ENCODE results near the gene NPTXR.

DNA sequence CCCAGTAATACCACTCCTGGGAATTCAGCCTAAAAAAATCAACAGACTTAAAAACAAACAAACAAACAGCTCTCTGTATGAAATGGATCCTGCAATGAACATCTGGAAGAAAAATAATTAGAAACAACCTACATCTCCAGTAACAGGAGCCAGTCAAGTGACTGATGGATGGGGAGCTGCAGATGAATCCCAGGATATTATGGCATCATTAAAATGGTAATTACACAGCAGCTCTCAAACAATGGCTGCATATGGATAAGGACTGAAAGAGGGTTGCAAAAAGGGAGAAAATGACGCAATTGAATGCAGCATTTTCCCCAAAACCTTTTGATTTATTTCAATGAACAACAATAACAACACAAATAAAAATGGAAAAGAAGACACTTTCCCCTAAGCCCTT lies 4.1 kb downstream of the NPTXR start:
- TF ChIP-seq, protein P1, sequence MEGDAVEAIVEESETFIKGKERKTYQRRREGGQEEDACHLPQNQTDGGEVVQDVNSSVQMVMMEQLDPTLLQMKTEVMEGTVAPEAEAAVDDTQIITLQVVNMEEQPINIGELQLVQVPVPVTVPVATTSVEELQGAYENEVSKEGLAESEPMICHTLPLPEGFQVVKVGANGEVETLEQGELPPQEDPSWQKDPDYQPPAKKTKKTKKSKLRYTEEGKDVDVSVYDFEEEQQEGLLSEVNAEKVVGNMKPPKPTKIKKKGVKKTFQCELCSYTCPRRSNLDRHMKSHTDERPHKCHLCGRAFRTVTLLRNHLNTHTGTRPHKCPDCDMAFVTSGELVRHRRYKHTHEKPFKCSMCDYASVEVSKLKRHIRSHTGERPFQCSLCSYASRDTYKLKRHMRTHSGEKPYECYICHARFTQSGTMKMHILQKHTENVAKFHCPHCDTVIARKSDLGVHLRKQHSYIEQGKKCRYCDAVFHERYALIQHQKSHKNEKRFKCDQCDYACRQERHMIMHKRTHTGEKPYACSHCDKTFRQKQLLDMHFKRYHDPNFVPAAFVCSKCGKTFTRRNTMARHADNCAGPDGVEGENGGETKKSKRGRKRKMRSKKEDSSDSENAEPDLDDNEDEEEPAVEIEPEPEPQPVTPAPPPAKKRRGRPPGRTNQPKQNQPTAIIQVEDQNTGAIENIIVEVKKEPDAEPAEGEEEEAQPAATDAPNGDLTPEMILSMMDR (IDR thresholded peaks at IDR 0.05): no peak
- TF ChIP-seq POLR2A (IDR thresholded peaks at IDR 0.05): no peak

Measured in lower leg skin (tissue), 3 donors.